Right cardiac atrium (tissue), 5 donors: ENCODE data around the gene GMPR2. TPM values are rescaled to one million over a fixed set of nuclear protein-coding genes. Genes with fewer than 3 reads are reported as not detected.

Experiments used
- ATAC-seq, 2 donors: fragments of 200-7000 bp; cut with Tn5 transposase; one replicate each; pipeline versions ENCODE4 v1.8.0 to v1.9.1; 2020; ENCODE audit warnings: moderate library complexity in 2 of 2, mild to moderate bottlenecking in 1 of 2
- DNase-seq, 3 donors: peaks; one replicate each; pipeline ENCODE4 v3.0.0-alpha.2; 2020
- H3K27ac ChIP-seq: one replicate; pipeline ENCODE4 v1.5.1; 2013; ENCODE audit warnings: mild to moderate bottlenecking, low read length, control low read depth, moderate library complexity
- H3K27me3 ChIP-seq: one replicate; pipeline ENCODE4 v1.6.1; 2013; ENCODE audit not compliant: control insufficient read depth, insufficient read depth
- H3K4me1 ChIP-seq: one replicate; pipeline ENCODE4 v1.6.1; 2013; ENCODE audit warnings: low read length; ENCODE audit not compliant: control insufficient read depth, insufficient read depth
- H3K4me3 ChIP-seq: one replicate; pipeline ENCODE4 v1.5.1; 2013; ENCODE audit warnings: low read length, control low read depth
- H3K9me3 ChIP-seq: one replicate; pipeline ENCODE4 v1.6.1; 2013; ENCODE audit warnings: low read length; ENCODE audit not compliant: control insufficient read depth
- WGBS: extraction: QIAGEN DNeasy Blood & Tissue Kit; methylation state at CpG from one replicate; pipeline ENCODE4 v1.1.7; 2013; 5-methylcytosine and 5-hydroxymethylcytosine counted together
- intact Hi-C, 4 donors: fragments of 100-400 bp; cut with DNase I; formaldehyde crosslinking; loops; one replicate each; pipeline versions ENCODE4 v1.11.0 to v1.14.0; 2022 to 2023
- polyA plus RNA-seq: library from polyadenylated mRNA; stranded (reverse); fragments of 200-250 nt; gene quantifications from one replicate; pipeline ENCODE4 v1.2.3, GENCODE V29; 2013
- total RNA-seq, 4 donors: library from RNA; stranded (reverse); fragmentation: NEBNext Ultra II Directional; extraction: Animal tissue kit (Norgen Biotek cat#: 25700); gene quantifications; one replicate each; pipeline ENCODE4 v1.2.1, GENCODE V29; 2021
- donor health status: healthy with polysubstance abuse.
- donor health status: DM: no; HTN: yes; CAD: no.
- donor health status: DM: no; HTN: no; CAD: no.
- donor health status: DM: no; HTN: yes; CAD: no; lungs with severe emphysema.
- donor health status: DM: yes; HTN: yes; CAD: no.

Gene GMPR2
- total and polyA plus RNA-seq, 5 donors = 30.3 to 45.4 (median 33.9) TPM

GRCh38 chr14:24255931-24256711 is 23.4 kb downstream of the GMPR2 start:
- H3K27me3 ChIP-seq = no peaks in the 10 kb centered on the region
- no peak for DNase-seq
- no peaks in the 10 kb centered on the region for H3K4me1 ChIP-seq
- H3K4me3 ChIP-seq = no peak overlapping the region
- 89% methylated on average over 12 of the region's 12 CpGs for WGBS
- intact Hi-C loops = no loop called here
- no peak overlapping the region for H3K27ac ChIP-seq
- no peaks in the 10 kb centered on the region for H3K9me3 ChIP-seq
- ATAC-seq = no peak

DNA sequence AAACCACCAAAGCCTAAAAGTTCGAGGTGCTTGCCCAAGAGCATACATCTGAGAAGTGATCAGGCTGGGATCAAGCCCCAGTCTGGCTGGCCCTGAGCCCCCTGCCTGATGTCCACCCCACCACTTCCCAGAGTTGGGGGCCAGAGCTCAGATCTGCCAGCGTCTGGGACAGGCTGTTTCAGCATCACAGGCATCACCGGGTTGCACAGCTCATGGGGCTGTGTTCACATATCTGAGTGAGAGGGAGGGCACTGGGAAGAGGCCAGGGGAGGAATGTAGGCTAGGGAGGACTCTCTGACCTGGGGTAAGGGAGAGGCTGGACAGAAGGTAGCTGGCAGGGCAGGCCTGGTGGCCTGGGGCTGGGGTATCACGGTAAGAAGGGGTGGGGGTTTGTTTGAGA is 24.2 kb downstream of the GMPR2 start:
- Histone ChIP-seq H3K27me3 (no peaks in the 10 kb centered on the region), H3K4me3 (no peak overlapping the region), H3K27ac (no peak overlapping the region), H3K4me1 (no peaks in the 10 kb centered on the region), H3K9me3 (no peaks in the 10 kb centered on the region)
- intact Hi-C loops = no loop called here
- 63% methylated on average over 4 of the region's 4 CpGs for WGBS
- no peak for ATAC-seq
- no peak for DNase-seq

GRCh38 chr14:24258119-24258518 is 25.4 kb downstream of the GMPR2 start:
- no peak for ATAC-seq
- H3K9me3 ChIP-seq = no peaks in the 10 kb centered on the region
- intact Hi-C loops = no loop called here
- no peak for DNase-seq
- no peaks in the 10 kb centered on the region for H3K4me1 ChIP-seq
- no peak overlapping the region for H3K27ac ChIP-seq
- H3K27me3 ChIP-seq = no peaks in the 10 kb centered on the region
- H3K4me3 ChIP-seq = no peak overlapping the region
- 78% methylated on average over 9 of the region's 9 CpGs for WGBS

GRCh38 chr14:24258548-24259265 is 26.0 kb downstream of the GMPR2 start:
- DNase-seq (no peak), ATAC-seq (no peak)
- Histone ChIP-seq H3K27me3 (no peaks in the 10 kb centered on the region), H3K27ac (no peak overlapping the region), H3K9me3 (no peaks in the 10 kb centered on the region), H3K4me1 (no peaks in the 10 kb centered on the region), H3K4me3 (no peak overlapping the region)
- 88% methylated on average over 18 of the region's 18 CpGs for WGBS
- intact Hi-C loops = no loop called here

GRCh38 chr14:24259282-24260025 is 26.7 kb downstream of the GMPR2 start:
- no peaks in the 10 kb centered on the region for H3K4me1 ChIP-seq
- DNase-seq = no peak
- ATAC-seq = peak in 1 of 2 donors; percentile 14
- H3K4me3 ChIP-seq = no peak overlapping the region
- no peak overlapping the region for H3K27ac ChIP-seq
- no peaks in the 10 kb centered on the region for H3K9me3 ChIP-seq
- no peaks in the 10 kb centered on the region for H3K27me3 ChIP-seq
- 76% methylated on average over 16 of the region's 16 CpGs for WGBS
- intact Hi-C loops = no loop called here

GRCh38 chr14:24260026-24260779 is 27.5 kb downstream of the GMPR2 start:
- no peak overlapping the region for H3K27ac ChIP-seq
- 86% methylated on average over 16 of the region's 16 CpGs for WGBS
- intact Hi-C loops = no loop called here
- ATAC-seq (no peak), DNase-seq (no peak)
- no peaks in the 10 kb centered on the region for H3K9me3 ChIP-seq
- H3K4me3 ChIP-seq = no peak overlapping the region
- no peaks in the 10 kb centered on the region for H3K27me3 ChIP-seq
- no peaks in the 10 kb centered on the region for H3K4me1 ChIP-seq

GRCh38 chr14:24260780-24261157 is 28.0 kb downstream of the GMPR2 start:
- H3K4me3 ChIP-seq = no peak overlapping the region
- H3K27ac ChIP-seq = no peak overlapping the region
- ATAC-seq = no peak

GRCh38 chr14:24261256-24261968 is 28.7 kb downstream of the GMPR2 start:
- H3K27ac ChIP-seq = no peak overlapping the region
- no peaks in the 10 kb centered on the region for H3K4me1 ChIP-seq
- WGBS = 90% methylated on average over 20 of the region's 20 CpGs
- H3K4me3 ChIP-seq = no peak overlapping the region
- no peak for ATAC-seq
- no peaks in the 10 kb centered on the region for H3K9me3 ChIP-seq
- no peaks in the 10 kb centered on the region for H3K27me3 ChIP-seq
- intact Hi-C loops = no loop called here
- DNase-seq = no peak

More at GRCh38 chr14:24260780-24261157, 28.0 kb downstream of the GMPR2 start:
- intact Hi-C loops = no loop called here
- Histone ChIP-seq H3K4me1 (no peaks in the 10 kb centered on the region), H3K9me3 (no peaks in the 10 kb centered on the region), H3K27me3 (no peaks in the 10 kb centered on the region)
- WGBS = 78% methylated on average over 4 of the region's 4 CpGs
- DNase-seq = no peak

DNA sequence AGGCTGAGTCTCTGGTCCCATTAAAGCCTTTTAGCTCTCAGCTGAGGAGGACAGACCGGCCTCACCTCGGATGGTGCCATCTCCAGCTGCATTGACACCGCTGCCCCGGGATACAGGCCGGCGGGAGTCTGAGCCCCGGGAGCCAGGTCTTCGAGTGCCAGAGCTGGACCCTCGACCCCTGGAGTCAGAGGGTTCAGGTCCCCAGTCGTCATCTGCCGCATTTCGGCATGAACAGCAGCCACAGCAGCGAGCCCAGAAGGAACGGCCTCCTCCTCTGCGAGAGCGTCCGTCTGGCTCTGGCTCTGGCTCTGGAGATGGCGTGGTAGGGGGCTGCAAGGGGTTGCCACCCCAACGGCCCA is 29.2 kb downstream of the GMPR2 start:
- WGBS = 89% methylated on average over 19 of the region's 19 CpGs
- Histone ChIP-seq H3K9me3 (no peaks in the 10 kb centered on the region), H3K27me3 (no peaks in the 10 kb centered on the region), H3K4me1 (no peaks in the 10 kb centered on the region), H3K27ac (no peak overlapping the region), H3K4me3 (no peak overlapping the region)
- DNase-seq (peak in 1 of 3 donors; percentile 44), ATAC-seq (no peak)
- intact Hi-C loops = no loop called here
